Activated naive CD4-positive, alpha-beta T cell treated with anti-CD3 and anti-CD28 coated beads, Interleukin-2, amount 50 U/mL, for 16 hours (primary cell): ENCODE measurements around the gene SMAD3.

Experiments used
- DNase-seq: peaks from one replicate; pipeline ENCODE4 v3.0.0-alpha.2; 2020

The SMAD3 gene

GRCh38 chr15:67084561-67084960, 19.2 kb downstream of the SMAD3 start:
- DNase-seq = no peak

GRCh38 chr15:67085237-67085817, 19.9 kb downstream of the SMAD3 start:
- peak; percentile 65 for DNase-seq

GRCh38 chr15:67085818-67086636, 20.6 kb downstream of the SMAD3 start:
- DNase-seq = no peak

GRCh38 chr15:67086637-67086914, 21.2 kb downstream of the SMAD3 start:
- no peak for DNase-seq

GRCh38 chr15:67087507-67088172, 22.2 kb downstream of the SMAD3 start:
- DNase-seq = no peak

- no peak for DNase-seq
These were observed 24.1 kb downstream of the SMAD3 start for GRCh38 chr15:67089217-67090193.

- DNase-seq = no peak
These were observed 25.1 kb downstream of the SMAD3 start for GRCh38 chr15:67090297-67091070.

GRCh38 chr15:67091071-67091979, 25.9 kb downstream of the SMAD3 start:
- DNase-seq = no peak

- DNase-seq = no peak
These were observed 26.7 kb downstream of the SMAD3 start for GRCh38 chr15:67091980-67092677.

GRCh38 chr15:67092752-67093503, 27.5 kb downstream of the SMAD3 start:
- DNase-seq = no peak

GRCh38 chr15:67093504-67093862, 28.1 kb downstream of the SMAD3 start:
- no peak for DNase-seq

GRCh38 chr15:67094001-67094826, 28.8 kb downstream of the SMAD3 start:
- DNase-seq = no peak

GRCh38 chr15:67095912-67096311, 30.5 kb downstream of the SMAD3 start:
- no peak for DNase-seq

- DNase-seq = no peak
These were observed 31.3 kb downstream of the SMAD3 start for GRCh38 chr15:67096546-67097294.

GRCh38 chr15:67097424-67097823, 32.0 kb downstream of the SMAD3 start:
- DNase-seq = no peak

GRCh38 chr15:67097930-67098740, 32.7 kb downstream of the SMAD3 start:
- peak; percentile 34 for DNase-seq

- no peak for DNase-seq
These were observed 33.4 kb downstream of the SMAD3 start for GRCh38 chr15:67098768-67099282.
